HG02588 (cell line): ENCODE results near the gene UQCRQ.

Source experiments
- ATAC-seq: cut with Tn5 transposase; IDR thresholded peaks from one replicate; pipeline ENCODE4 v1.9.1; 2021; ENCODE audit warnings: mild to moderate bottlenecking, moderate library complexity; ENCODE audit not compliant: unreplicated experiment

The UQCRQ gene

GRCh38 chr5:132901730-132902129, 35.3 kb downstream of the UQCRQ start:
- no peak for ATAC-seq

- no peak for ATAC-seq
Observed at GRCh38 chr5:132905938-132906337, 39.5 kb downstream of the UQCRQ start.

DNA sequence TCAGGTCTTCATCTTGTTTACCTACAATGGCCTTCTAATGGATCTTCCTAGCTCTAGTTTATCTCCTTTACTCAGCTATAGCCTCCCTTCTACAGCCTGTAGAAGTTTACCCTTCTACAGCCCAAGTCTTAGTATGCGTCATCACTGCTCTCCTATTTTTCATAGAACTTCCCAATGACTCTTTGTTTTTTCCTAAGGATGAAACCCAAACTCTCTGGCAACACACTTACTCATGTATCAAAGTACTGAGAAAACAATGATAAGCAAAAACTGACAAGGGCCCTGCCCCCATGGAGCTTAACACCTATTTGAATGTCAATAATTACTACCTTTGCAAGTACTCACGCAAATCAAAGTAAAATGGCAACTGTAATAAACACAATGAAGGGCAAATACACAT, 40.7 kb downstream of the UQCRQ start:
- no peak for ATAC-seq

GRCh38 chr5:132909702-132910101, 43.3 kb downstream of the UQCRQ start:
- ATAC-seq = no peak

DNA sequence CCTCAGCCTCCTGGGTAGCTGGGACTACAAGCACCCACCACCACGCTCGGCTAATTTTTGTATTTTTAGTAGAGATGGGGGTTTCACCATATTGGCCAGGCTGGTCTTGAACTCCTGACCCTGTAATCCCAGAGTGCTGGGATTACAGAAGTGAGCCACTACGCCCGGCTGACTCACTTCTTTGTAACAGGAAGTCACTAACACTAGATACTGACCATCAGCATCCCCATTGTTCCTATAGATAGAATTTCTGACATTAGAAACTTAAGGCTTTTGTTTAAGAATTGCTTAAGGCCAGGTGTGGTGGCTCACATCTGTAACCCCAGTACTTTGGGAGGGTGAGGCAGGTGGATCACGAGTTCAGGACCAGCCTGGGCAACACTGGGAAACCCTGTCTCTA, 49.2 kb downstream of the UQCRQ start:
- no peak for ATAC-seq

DNA sequence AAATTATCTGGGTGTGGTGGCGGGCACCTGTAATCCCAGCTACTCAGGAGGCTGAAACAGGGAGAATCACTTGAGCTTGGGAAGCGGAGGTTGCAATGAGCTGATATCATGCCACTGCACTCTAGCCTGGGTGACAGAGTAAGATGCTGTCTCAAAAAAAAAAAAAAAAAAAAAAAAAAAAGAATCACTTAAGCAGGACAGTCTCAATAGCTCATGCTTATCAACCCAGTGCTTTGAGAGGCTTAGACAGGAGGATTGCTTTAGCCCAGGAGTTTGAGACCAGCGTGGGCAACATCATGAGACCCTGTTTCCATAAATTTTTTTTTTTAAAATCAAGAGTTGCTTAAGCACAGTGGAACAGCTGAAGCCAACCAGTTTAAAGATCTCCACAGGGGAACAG, 49.6 kb downstream of the UQCRQ start:
- no peak for ATAC-seq
